Stimulated activated CD4-positive, alpha-beta T cell treated with anti-CD3 and anti-CD28 coated beads, Interleukin-1b, Interleukin-23, amount 100 ng/mL, for 1 hour (primary cell): ENCODE measurements around the gene REX1BD.
"Not testable (repeated sequence)": the region's sequence is repeated elsewhere in the genome, so short reads cannot be mapped to it uniquely, and the experiment has no call there.

Experiments used
- DNase-seq, 2 donors: peaks; one replicate each; pipeline ENCODE4 v3.0.0-alpha.2; 2020; ENCODE audit warnings: low read depth in 2 of 2

Gene REX1BD

DNA sequence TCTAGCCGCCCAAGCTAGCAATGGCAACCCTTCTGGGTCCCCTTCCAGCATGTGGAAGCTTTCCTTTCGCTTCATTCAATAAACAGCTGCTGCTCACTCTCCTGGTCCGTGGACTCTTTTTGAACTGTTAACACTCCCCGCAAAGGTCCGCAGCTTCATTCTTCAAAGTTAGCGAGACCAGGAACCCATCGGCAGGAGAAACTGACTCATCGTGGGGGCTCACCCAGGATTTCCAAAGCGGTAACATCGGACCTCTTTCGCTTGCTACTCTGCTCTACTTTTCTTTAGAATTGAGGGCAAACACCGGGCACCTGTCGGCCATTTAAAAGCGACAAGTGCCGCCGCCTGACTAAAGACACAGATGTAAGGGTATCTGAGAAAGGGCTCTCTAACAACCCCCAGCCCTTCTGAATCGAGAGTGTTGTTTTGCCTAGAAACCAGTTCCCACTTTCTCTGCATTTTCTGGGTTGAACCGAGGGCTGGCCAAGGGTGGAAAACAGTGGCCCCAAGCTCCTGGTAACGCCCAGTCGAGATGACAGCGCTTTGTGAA, 11.2 kb upstream of the REX1BD start:
- DNase-seq, result no peak

DNA sequence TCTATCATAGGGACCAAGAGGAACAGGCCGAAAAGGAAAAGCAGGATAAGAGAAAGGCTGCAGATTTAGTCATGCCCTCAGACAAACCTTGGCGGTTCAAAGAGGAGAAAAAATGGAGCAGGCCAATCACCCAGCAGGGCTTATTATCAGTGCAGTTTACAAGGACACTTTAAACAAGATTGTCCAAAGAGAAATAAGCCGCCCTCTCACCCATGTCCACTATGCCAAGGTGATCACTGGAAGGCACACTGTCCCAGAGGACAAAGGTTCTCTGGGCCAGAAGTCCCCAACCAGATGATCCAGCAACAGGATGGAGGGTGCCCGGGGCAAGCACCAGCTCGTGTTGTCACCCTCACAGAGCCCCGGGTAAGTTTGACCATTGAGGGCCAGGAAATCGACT, 8.3 kb upstream of the REX1BD start:
- no peak for DNase-seq

DNA sequence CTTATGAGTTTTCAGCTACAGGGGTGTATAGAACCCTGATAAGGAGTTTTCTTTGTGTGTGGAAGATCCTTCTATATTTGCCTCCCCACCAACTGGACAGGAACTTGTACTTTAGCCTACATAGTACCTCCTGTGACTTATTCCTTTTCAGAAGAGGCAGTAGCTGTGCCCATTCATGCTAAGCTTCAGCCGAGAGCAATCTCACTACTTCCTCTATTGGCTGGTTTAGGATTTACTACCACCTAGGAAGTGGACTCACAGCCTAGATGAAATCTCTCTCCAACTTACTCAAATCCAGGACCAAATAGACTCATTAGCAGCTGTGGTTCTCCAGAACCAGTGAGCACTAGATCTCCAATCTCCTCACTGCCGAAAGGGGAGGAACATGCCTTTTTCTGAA, 2.3 kb upstream of the REX1BD start:
- no peak for DNase-seq

DNA sequence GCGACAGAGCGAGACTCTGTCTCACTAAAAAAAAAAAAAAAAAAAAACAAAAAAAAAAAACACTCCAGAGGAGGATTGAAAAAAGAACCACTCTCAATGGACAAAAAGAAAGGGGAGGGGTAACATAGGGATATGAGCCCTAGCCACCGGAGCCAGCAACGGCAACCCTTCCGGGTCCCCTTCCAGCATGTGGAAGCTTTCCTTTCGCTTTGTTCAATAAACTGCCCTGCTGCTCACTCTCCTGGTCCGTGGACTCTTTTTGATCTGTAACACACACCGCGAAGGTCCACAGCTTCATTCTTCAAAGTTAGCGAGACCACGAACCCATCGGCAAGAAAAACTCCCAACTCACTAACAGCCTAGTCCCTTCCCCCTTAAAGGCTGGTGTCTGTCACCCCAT, 1.0 kb upstream of the REX1BD start:
- DNase-seq, result no peak

DNA sequence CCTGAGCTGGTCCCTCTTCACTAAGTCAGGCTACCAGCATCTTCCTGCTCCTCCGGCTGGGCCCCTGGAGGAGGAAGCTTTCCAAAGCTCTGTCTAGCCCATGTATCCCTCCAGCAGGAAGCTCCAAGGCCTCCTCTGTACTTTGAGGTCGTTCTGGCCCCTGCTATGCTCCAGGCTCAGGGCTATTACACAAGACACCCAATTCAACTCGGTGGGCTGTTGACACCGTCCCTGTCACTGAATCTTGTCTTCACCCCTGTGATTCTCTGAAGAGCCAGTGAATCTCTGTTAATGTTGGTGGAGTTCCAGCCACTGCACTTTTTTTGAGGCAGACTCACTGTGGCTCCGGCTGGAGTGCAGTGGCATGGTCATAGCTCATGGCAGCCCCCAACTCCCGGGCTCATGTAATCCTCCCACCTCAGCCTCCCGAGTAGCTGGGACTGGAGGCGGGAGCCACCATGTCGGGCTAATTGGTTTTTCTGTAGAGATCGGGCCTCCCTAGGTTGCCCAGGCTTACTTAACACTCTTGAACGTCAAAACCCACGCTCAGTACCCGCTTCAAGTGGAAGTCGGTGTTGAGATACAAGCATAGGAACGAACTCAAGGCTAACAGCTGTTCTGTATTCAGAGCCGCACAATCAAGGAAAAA, 512 bp upstream of the REX1BD start:
- DNase-seq, result no peak

DNA sequence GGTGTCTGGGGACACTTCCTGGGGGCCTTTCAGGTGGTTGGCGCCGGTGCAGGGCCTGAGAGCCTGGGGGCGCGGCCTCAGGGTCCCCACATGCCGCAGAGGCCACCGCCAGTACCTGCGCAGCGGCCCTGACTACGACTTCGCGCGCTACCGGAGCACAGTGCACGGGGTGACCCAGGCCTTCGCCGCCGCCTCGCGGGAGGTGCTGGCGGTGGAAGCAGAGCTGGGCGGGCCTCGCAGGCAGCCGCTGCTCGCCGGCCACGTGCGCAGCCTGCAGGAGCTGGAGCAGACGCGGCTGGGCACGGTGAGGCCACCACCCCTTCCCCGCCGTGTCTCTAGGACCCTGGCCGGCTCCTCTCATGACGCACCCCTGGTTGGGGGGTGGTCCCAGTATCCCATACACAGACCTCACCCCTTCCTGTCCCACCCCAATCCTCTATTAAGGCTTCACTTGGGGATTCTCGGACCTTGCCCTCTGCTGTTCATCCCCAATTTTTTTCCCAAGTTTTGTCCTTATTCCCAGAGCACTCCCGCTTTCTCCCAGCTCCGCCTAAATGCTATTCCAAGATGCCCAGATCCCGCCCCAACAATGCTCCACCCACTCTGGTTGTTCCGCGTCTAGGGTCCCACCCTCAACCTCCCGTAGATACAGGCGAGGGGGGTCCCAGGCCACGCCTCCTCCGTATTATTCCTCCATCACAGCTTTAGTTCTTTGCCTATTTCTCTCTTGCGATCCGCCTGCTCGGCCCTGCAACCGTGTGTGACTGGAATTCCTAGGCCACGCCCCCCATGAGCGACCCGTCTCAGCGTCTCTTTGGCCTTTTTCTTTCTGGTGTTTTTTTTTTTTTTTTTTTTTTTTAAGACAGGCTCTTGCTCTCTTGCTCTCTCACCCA, 1.0 kb downstream of the REX1BD start:
- DNase-seq, result peak; percentile 30 to 34

DNA sequence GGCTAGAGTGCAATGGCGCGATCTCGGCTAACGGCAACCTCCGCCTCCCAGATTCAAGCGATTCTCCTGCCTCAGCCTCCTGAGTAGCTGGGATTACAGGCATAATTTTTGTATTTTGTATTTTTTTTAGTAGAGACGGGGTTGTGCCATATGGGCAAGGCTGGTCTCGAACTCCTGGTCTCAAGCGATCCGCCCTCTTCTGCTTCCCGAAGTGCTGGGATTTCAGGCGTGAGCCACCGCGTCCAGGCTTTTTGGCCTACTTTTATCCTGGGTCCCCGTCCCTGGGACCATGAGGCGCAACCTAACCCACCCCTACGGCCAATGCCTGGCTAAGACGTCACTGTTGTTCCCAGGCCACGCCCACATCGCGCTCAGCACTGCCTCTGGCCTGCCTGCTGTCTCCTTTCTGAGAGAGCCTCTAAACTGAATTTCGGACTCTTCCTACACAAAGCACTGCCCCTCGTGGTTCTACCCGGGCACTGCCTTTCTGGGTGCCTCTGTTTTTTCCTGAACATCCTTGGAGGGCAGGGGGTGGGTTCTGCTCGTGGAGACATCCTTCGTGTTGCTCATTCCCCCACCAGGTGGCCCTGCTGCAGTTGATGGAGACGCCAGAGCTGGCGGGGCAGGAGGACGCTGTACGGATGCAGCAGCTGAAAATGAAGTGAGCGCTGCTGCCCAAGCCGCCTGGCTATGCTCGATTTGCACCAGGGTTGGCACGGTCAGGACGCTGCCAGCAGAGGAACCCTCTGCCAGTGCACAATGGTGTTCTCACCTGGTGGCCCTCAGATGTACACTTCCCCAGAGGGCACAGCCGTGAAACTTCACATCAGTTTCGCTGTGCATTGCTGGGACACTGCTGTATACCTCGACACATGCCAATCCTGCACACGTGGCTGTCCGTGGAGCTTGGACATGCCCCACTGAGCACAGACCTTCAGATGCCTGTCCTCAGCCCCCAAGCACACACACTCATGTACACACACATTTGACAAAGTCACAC, 2.0 kb downstream of the REX1BD start:
- no peak for DNase-seq

DNA sequence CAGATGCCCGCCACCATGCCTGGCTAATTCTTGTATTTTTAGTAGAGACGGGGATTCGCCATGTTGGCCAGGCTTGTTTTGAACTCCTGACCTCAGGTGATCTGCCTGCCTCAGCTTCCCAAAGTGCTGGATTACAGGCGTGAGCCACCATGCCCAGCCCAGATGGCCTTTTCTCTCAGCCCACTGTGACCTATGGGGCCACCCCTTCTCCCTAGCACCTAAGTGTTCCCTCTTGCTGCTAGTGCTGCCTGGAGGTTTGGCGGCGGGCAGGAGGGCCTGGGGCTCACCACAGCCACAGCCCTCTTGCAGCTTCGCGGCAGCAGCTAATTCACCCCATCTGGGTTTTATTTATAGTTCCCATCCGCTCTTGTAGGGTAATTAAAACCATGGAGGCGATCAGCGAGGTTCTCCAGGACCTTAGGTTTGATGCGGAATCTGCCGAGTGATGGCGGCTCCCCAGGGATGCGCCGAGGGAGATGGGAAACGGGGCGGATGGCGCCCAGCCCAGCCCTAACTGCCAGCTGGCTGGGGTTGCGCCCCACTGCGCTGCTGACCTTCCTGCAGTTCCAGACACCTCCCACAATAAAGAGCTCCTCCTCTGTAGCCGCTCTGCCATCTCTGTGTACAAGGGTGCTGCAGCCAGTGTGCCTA, 3.3 kb downstream of the REX1BD start:
- no peak for DNase-seq

DNA sequence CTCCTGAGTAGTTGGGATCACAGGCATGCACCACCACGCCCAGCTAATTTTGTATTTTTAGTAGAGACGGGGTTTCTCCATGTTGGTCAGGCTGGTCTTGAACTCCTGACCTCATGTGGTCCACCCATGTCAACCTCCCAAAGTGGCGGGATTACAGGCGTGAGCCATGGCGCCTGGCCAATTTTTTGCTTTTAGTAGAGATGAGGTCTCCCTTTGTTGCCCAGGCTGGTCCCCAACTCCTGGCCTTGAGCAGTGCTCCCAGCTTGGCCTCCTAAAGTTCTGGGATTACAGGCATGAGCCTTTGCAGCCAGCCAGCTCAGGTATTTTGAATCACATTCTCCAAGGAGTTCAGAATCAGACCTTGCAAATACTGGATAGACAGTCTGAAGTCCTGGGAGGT, 4.1 kb downstream of the REX1BD start:
- not testable (repeated sequence) for DNase-seq

DNA sequence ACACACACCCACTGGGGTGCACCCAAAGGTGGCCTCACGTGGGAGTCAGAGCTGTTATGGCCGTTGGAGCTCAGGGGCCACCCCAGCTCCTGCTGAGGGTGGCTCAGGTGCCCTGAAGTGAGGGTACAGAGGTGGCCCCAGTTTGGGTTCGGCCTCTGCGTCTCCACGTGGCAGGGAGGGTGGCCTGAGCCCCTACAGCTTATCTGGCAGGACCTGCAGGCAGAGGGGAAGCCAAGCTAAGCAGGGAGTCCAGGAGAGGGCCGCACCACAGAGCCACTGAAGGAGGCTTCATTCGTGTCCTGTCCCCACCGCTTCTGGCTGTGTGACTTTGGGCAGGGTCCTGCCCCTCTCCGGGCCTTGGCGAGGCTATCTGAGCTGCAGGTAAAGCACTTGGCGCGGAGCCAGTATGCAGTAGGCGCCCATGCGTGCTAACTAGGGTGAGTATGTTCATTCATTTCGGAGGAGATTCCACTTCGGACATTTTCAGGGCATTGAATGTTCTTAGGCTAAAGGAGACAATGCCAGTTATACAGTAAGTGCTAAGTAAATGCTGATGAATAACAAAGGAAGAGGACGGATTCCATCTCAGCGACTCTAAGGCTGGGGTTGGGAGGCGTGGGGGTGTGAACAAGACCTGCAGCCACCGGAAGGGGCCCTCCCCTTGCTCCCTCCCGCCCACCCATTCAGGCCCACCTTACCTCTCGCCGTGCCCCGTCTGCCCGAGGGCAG, 4.9 kb downstream of the REX1BD start:
- no peak for DNase-seq

DNA sequence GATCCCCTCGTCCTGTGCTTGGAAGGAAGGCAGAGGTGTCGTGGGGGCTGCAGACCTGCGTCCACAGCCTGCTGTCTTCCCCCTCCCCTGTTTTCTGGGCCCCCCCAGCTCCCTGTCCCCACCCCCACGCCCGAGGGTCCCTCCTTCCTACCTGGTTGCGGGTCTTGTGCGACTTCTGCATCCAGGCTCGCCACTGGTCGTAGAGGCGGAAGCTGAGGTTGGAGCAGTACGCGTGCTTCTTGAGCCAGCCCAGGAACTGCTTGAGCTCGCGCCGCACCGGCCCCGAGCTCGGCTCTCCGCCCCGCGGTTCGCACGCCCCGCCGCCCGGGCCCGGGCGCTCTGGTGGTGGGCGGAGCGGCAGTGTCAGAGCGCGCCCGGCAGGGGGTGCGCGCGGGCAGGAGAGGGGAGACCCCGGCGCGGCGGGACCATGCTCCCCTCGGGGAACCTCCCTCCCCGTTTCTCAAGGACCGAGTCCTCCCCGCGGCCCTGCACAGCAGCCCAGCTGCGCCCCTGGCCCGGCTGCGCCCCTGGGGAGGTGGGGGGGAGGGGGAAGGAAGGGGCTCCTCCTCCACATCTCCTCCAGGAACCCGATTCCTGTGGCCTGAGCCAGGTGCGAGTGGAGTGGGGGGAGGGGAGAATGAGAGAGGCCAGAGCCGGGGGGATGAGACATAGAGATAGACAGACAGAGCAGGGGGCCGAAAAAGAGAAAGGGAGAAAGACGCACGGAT, 5.7 kb downstream of the REX1BD start:
- DNase-seq, result peak; percentile 42 to 65

DNA sequence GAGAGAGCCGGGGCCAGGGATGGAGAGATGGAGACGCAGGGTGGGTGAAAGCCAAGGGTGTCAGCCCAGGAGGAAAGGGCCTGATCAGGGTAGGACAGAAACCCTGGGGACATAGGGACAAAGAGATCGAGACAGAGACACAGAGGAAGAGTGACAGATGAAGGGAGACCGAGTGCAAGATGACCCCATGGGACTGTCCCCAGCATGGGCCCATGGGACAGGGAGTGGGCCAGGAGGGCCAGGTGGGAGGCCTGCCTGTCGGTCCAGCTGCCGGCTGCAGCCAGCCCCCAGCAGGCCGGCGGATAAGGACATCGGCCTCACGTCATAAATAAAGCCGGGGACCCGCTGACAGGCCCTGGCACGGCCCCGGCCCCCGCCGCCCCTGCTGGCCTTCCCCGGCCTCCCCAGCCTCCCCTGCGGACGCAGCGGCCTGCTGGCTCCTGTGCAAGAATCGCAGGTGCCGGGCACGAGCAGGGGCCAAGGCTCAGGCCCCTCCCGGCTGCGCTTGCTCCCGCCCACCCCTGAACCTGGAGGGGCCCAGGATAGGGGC, 6.3 kb downstream of the REX1BD start:
- DNase-seq, result no peak

DNA sequence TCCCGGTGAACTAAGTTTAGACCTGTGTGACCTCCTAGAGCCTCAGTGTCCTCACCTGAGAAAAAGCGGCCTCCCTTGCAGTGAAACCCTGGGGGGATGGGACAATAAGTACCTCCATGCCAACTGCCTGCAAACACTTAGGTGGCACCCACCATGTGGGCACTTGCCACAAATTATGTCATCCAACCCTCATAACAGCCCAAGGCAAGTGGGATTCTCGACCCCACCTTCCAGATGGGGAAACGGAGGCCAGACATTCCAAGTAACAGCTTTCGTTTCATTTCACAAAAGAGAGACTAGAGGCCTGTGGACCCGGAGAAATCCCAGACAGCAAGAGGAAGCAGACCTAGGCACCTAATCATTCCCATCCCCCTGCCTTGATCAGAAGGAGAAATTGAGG, 6.9 kb downstream of the REX1BD start:
- no peak for DNase-seq

DNA sequence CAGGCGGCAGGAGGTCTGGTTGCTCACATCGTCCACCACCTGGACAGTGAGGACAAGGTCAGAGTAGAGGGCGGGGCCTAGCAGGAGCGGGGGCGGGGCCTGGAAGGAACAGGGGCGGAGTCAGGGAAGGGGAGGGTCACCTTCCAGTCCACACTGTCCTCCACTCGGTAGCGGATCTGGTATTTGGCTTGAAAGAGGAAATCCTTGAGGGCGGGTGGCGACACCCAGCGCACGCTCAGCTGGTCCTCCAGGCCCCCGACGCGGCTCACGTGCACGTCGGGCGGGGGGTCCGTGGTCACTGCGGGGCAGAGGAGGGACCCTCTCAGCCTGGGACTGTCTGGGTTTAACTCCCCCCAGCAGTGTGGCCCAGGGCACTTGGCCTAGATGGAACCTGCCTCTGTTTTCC, 8.2 kb downstream of the REX1BD start:
- DNase-seq, result no peak

DNA sequence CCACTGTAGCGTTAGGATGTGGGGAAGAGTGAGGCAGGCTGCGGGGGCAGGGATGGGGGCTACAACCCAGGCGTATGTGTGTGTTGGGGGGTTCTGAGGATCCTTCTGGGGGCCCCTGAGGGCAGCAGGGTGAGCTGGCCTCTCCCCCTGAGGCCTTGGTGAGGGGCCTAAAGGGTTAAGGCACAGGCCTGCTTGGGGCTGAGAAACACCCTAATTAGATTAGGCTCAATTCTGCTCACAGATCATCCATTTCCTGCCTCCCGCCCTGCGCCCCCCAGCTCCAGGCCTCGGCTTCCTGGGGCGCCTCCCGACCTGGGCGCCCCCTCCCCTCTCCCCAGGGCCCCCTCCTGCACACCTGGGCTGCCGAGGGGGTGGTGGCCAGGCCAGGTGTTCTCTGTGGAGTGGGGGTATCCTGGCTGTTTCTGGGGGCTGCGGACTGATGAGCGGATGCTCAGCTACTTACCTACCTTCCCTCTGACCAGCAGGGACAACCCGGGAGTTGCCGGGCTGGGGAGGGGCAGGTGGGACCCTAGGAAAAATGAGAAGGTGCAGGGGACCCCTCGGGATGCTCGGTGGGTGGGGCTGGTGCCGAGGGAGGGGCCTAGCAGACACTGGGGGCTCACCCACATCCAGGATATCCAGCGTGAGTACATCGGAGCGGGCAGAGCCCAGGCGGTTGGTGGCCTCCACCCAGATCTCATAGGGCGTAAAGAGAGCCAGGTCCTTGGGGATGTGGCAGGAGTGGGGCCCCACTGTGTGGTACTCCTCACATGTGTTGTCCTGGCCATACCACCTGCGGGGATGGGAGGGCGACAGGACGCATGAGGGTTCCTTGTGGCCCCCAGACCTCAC, 9.4 kb downstream of the REX1BD start:
- no peak for DNase-seq

DNA sequence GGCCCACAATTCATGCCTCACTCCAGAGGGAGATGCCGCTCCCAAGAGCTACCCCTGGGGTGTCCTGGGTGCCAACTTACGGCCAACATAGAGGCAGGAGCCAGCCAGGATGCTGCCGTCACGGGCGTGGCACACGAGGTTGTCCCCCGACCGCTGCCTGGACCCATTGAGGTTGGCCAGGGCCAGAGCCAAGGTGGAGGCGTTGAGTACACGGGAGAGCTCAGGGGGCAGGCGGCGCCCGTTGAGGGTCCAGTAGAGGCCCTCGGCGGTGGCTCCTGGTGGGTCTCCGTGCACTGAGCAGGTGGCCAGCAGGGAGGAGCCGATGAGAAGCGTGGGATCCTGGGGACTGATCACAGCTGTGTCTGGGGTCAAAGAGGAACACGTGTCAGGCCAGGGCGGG, 10.9 kb downstream of the REX1BD start:
- DNase-seq, result no peak

DNA sequence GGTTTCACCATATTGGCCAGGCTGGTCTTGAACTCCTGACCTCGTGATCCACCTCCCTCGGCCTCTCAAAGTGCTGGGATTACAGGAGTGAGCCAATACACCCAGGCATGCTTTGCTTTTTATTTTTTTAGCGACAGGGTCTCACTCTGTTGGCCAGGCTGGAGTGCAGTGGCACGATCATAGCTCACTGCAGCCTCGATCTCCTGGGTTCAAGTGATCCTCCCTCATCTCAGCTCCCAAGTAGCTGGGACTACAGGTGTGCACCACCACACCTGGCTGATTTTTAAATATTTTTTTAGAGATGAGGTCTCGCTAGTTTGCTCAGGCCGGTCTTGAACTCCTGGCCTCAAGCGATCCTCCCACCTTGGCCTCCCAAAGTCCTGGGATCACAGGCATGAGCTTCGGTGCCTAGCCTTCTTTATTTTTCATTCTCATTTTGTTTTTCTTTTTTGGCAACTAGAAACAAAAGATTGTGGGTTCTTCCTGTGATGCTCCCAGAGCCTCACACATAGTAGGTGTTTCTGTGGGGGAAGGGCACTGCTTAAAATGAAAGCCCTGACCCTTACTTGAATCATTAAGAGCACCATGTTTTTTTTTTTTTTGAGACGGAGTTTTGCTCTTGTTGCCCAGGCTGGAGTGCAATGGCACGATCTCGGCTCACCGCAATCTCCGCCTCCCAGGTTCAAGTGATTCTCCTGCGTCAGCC, 12.2 kb downstream of the REX1BD start:
- not testable (repeated sequence) for DNase-seq

DNA sequence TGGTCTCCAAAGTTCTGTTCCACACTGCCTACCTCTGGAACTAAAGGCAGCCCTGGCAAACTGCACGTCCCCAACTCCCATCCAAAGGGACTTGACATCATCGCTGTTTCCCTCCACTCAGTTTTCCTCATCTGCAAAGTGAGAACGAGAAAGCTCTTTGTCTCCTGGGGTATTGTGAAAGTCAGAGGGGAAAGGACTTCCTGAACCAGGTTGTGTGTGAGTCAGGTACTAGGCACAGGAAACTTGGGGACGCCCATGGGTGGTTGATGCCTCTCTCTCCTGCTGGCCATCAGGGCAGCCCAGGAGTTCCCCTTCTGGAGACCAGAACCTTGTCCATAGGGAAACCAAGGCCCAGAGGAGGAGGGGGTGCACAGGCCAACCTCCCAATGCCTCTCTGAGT, 13.3 kb downstream of the REX1BD start:
- no peak for DNase-seq
